GM19328 (cell line): Measurements from ENCODE around the gene CCDC117.

Source experiments
- ATAC-seq: cut with Tn5 transposase; IDR thresholded peaks from one replicate; pipeline ENCODE4 v1.9.1; 2021; ENCODE audit warnings: mild to moderate bottlenecking, moderate library complexity; ENCODE audit not compliant: unreplicated experiment

The CCDC117 gene

DNA sequence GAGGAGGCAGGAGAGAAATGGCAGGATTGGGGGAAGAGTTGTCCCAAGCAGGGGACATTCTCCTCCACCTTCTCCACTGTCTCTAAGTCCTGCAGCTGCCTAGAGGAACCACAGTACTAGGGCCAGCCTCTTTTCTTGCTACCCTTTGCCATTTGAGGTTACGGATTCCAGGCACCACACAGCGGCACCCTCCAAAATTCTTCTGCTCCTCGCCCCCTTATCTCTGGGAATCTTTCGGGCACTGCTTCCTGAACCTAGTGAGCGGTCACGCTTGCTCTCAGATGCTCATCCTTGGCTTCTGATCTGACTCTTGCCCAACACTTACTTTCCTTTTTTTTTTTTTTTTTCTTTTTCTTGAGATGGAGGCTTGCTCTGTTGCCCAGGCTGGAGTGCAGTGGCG, 54.4 kb downstream of the CCDC117 start:
- no peak for ATAC-seq

DNA sequence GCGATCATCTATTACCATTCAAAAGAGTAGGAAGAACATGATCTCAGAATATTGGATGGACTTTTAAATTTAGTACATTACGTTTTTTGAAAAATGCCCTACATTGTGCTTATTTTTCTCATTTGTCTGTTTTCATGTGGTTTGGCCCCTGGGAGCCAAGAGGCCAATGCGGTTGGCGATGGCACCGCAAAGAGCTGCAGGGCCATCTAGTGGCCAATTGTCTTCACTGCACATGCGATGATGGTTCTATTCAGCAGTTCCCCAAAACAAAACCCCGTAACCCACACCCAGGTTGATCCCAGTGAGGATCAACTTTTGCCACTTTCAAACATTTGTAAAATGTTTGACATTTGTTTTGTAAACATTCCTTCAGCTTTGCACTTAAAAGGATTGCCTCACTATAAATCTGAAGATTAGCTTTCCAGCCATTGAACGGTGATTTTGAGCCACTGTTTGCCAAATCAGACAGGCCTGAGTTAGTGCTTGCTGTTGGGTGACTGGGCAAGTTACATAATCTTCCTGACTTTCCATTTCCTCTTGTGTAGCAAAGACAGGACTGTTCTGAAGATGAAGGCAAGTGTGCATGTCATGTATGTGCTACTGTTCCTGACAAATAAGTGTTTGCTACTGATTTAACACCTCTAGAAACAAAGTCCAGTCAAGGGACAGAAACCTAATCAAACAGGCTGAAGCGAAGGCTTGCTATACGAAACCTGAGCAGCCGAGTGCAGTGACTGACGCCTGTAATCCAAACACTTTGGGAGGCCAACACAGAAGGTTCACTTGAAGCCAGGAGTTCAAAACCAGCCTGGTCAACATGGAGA, 57.1 kb downstream of the CCDC117 start:
- ATAC-seq, result no peak

DNA sequence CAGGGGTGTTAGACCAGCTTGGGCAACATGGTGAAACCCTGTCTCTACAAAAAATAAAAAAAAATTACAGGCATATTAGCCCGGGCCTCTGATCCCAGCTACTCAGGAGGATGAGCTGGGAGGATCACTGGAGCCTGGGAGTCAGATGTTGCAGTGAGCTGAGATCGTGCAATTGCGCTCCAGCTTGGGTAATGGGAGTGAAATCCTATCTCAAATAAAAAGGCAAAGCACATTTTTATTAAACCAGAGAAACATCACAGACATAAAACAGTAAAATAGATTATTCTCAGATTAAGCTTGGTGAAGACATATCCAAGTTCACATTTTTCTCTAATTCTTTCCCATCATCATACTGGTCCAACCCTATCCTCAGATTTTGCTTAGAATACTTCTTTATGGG, 57.9 kb downstream of the CCDC117 start:
- ATAC-seq, result no peak

DNA sequence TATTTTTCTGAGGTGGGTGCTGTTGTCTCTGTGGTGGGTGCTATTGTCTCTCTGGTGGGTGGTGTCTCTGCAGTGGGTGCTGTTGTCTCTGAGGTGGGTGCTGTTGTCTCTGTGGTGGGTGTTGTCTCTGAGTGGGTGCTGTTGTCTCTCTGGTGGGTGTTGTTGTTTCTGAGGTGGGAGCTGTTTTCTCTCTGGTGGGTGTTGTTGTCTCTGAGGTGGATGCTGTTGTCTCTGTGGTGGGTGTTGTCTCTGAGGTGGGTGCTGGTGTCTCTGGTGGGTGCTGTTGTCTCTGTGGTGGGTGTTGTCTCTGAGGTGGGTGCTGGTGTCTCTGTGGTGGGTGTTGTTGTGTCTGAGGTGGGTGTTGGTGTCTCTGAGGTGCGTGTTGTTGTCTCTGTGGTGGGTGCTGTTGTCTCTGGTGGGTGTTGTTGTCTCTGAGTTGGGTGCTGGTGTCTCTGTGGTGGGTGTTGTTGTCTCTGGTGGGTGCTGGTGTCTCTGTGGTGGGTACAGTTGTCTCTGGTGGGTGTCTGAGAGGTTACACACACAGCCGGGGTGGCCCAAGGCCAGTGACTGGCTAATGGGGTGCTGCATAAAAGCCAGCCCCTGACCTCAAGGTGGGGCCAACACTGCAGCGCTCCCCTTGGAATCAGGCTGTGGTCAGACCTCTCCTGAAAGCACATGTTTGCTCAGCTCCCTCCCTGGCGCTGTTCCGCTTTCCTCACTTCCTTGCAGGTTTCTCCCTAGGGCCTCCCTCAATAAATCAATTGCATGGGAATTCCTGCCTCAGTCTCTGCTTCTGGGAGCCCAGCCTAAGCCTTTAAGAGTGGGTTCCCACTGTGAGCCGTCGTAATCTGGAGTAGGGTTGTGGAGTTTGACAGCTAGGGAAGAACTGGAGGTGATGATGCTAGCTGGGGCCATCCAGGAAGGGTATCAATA, 58.9 kb downstream of the CCDC117 start:
- ATAC-seq, result no peak

DNA sequence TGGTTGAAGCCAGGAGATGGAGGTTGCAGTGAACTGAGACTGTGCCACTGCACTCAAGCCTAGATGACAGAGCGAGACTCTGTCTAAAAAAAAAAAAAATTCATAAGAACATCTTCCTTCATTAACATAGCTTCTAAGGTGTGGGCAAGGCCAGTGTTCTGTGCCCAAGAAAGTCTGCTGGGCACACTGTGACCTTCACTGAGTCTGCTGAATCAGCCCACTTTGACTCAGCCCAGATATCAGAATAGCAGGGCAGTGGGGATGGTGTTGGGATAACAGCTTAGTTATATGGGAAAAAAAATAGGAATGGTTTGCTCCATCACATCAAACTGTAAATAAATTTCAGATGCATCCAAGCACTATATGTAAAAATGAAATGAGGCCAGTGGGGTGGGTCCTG, 60.2 kb downstream of the CCDC117 start:
- ATAC-seq, result no peak

DNA sequence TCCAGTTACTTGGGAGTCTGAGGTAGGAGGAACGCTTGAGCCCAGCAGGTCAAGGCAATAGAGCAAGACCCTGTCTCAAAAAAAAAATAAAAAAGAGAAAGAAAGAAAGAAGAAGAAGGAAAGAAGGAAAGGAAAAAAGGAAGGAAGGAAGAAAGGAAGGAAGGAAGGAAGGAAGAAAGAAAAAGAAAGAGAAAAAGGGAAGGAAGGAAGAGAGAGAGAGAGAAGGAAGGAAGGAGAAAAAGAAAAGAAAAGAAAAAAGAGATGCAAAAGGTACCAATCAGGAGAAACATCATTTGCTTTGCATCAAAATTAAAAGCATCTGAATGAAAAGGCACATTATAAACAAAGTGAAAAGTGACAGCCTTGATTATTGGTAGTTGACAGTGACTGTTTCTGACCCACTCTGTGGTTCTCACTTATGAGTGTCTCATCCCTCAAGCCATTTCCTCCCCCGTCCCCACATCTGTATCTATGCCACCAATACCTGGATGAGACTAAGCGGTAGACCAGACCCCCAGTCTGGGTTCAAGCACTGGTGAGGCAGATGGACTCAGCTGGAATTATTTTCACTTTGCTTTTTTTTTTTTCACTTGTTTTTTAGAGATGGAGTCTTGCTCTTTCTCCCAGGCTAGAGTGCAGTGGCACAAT, 60.9 kb downstream of the CCDC117 start:
- no peak for ATAC-seq

DNA sequence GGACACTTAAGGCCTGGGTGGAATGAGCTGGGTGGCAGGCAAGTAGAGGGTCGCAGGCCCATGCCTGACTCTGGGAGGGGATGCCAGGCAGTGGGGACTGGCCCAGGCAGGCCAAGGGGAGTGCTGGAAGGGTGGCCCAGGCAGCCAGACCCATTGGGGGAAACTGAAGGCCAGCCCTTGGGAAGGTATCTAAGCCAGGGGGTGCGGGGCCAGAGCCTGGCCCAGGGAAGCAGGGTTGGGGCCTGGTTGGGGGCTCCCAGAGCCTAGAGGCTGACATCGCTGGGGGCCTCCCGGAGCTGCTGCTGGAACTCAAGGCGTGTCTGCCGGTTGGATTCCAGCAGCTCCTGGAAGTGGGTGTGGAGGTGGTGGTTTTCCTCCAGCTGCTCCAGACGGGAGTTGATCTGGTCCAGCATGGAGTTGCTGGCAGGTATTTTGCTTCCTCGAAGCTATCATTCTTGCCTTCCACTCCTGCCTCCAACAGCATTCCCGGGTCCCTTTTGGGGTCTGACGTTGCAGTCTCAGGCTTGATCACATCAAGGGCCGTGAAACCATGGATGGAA, 63.2 kb downstream of the CCDC117 start:
- no peak for ATAC-seq

DNA sequence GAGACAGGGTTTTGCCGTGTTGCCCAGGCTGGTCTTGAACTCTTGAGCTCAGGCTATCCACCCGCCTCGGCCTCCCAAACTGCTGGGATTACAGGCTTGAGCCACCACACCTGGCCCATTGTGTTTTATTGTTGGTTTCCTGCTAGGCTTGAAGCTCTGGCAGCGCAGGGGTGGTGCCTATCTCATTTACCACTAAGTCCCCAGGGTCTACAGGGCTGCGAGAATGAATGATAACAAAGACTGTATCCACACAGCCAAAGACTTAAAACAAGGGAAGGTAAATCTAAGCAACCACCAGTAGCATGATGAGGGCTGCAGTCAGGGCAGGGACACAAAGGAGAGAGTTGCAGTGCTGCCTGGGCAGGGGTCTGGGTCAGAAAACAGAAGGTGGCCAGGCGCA, 65.1 kb downstream of the CCDC117 start:
- no peak for ATAC-seq
